Neural progenitor cell (in vitro differentiated cells): Measurements from ENCODE around the gene IER3IP1.

Experiments used
- CTCF ChIP-seq: fragments of 200-600 bp; sonication (generic); IDR thresholded peaks from 2 replicates; pipeline ENCODE4 v1.5.1; 2017; ENCODE audit warnings: antibody characterized with exemption, mild to moderate bottlenecking
- EZH2phosphoT487 ChIP-seq: fragments of 200-600 bp; sonication (generic); IDR thresholded peaks from 2 replicates; pipeline ENCODE4 v1.6.1; 2017; ENCODE audit warnings: antibody characterized with exemption

DNA sequence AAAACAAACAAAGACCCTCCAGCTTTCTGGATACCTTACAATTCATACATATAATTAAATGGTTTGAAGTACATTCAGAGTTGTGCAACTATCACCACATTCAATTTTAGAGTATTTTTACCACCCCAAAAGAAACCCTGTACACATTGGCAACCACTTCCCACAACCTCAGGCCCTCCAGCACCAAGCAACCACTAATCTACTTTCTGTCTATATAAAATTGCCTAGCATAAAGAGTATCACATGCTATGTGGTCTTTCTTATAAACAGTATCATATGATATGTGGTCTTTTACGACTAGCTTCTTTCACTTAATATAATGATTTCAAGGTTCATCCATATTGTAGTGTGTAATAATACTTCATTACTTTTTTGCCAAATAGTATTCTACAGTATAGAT is 7.3 kb downstream of the IER3IP1 start:
- no peak for TF ChIP-seq EZH2phosphoT487
- TF ChIP-seq CTCF = no peak
